Activated T-helper 17 cell treated with anti-CD3 and anti-CD28 coated beads, Interleukin-2, amount 50 U/mL, for 72 hours (primary cell): ENCODE measurements around the gene EVA1A. TPM values are rescaled to one million over a fixed set of nuclear protein-coding genes. Genes with fewer than 3 reads are reported as not detected.
A peak's percentile ranks its signal among the peaks of the same experiment; 100 is the strongest.

Source experiments
- ATAC-seq: fragments of 150-1000 bp; cut with Tn5 transposase; replicated peaks from 2 replicates; pipeline ENCODE4 v1.10.0; 2021; ENCODE audit warnings: mild to moderate bottlenecking, moderate library complexity
- H3K27ac Mint-ChIP-seq: one replicate; pipeline ENCODE4 v1.8.0; 2022; ENCODE audit warnings: mixed read lengths
- H3K27me3 Mint-ChIP-seq: one replicate; pipeline ENCODE4 v1.8.0; 2022; ENCODE audit warnings: mixed read lengths
- H3K36me3 Mint-ChIP-seq: one replicate; pipeline ENCODE4 v1.8.0; 2022; ENCODE audit warnings: low read depth, mild to moderate bottlenecking, mixed read lengths
- H3K4me1 Mint-ChIP-seq: one replicate; pipeline ENCODE4 v1.8.0; 2022; ENCODE audit warnings: mixed read lengths
- H3K4me3 Mint-ChIP-seq: one replicate; pipeline ENCODE4 v1.8.0; 2022; ENCODE audit warnings: mild to moderate bottlenecking, mixed read lengths
- H3K9me3 Mint-ChIP-seq: one replicate; pipeline ENCODE4 v1.8.0; 2022; ENCODE audit warnings: mixed read lengths
- total RNA-seq, 2 donors: library from RNA; stranded (reverse); gene quantifications; one replicate each; pipeline ENCODE4 v1.2.3, GENCODE V29; 2022

Gene EVA1A
- total RNA-seq, 2 donors from 2014 or later, result not detected

DNA sequence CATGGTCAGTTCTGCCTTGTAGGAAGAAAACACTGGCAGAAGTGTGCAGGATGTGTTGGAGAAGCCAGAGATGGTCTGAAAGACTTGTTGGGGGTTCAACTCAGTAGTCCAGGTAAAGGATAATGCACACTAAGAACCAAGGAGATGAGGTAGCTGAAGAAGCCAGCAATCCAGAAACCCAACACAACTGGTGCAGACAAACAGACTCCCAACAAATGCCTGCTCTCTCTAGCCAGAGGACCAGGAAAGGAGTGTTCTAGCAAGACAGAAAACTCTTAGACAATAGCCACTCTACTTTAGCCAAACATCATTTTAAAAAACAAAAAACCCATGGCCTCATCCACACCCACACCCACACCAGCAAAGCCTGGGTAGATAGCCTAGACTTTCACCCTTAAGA lies 33.9 kb downstream of the EVA1A start:
- no peak for ATAC-seq
- Mint-ChIP-seq H3K4me1 (no peaks in the 10 kb centered on the region), H3K9me3 (no peaks in the 10 kb centered on the region), H3K27me3 (peaks cover 34% of the 10 kb centered on the region), H3K36me3 (no peaks in the 10 kb centered on the region), H3K4me3 (no peak overlapping the region), H3K27ac (no peak overlapping the region)

DNA sequence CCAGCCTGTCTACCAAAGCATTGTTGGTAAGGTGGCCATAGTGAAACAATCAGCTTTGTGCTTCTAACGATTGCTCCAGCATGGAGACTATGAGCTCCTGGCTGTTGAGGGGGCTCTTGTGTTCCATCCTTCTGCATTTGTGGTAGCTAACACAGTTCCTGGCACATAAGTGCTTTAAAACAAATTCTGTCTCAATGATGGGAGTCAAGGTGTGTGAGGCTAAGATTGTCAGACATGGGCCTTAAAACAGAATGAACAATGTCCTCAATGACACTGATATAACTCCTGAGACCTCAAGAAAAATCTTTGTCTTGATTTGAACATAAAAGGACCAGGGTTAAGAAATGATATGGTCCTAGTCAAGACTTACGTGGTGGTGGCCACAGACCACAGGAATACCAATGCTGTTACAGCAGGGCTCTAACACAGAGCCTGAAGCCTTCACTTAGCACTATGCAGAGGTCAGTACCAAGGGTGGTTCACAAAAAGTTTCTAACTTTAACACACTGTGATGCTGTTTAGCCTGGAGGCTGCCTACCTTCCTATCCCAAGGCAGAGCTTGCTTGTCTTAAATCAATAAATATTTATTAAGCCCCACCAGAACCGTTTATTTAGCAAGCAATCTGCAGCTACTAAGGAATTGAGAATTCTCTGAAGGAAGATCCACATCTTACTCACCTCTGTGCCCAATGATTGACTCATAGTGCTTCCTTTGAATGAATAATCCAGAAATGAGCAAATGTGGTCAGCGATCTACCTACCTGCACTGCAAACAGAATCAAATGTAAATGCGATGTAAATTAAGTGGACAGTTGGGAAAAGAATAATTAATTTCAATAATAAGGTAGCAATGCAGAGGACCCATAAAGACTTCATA lies 35.1 kb downstream of the EVA1A start:
- Mint-ChIP-seq H3K27ac (no peak overlapping the region), H3K36me3 (no peaks in the 10 kb centered on the region), H3K9me3 (no peaks in the 10 kb centered on the region), H3K4me3 (no peak overlapping the region), H3K27me3 (peaks cover 34% of the 10 kb centered on the region), H3K4me1 (no peaks in the 10 kb centered on the region)
- ATAC-seq, result peak; percentile 67

- H3K4me1 Mint-ChIP-seq, result no peaks in the 10 kb centered on the region
- ATAC-seq, result no peak
- H3K27me3 Mint-ChIP-seq, result peaks cover 30% of the 10 kb centered on the region
- H3K27ac Mint-ChIP-seq, result no peak overlapping the region
- no peak overlapping the region for H3K4me3 Mint-ChIP-seq
- no peaks in the 10 kb centered on the region for H3K9me3 Mint-ChIP-seq
- H3K36me3 Mint-ChIP-seq, result no peaks in the 10 kb centered on the region
Observed at GRCh38 chr2:75524276-75524911, 36.3 kb downstream of the EVA1A start.

- H3K4me3 Mint-ChIP-seq, result no peak overlapping the region
- no peaks in the 10 kb centered on the region for H3K36me3 Mint-ChIP-seq
- H3K9me3 Mint-ChIP-seq, result no peaks in the 10 kb centered on the region
- ATAC-seq, result peak; percentile 80
- H3K27ac Mint-ChIP-seq, result no peak overlapping the region
- H3K27me3 Mint-ChIP-seq, result peaks cover 27% of the 10 kb centered on the region
- no peaks in the 10 kb centered on the region for H3K4me1 Mint-ChIP-seq
Observed at GRCh38 chr2:75523313-75524275, 37.1 kb downstream of the EVA1A start.

GRCh38 chr2:75522543-75523312 lies 38.0 kb downstream of the EVA1A start:
- H3K27ac Mint-ChIP-seq, result no peak overlapping the region
- peaks cover 29% of the 10 kb centered on the region for H3K27me3 Mint-ChIP-seq
- no peaks in the 10 kb centered on the region for H3K4me1 Mint-ChIP-seq
- H3K9me3 Mint-ChIP-seq, result no peaks in the 10 kb centered on the region
- no peak overlapping the region for H3K4me3 Mint-ChIP-seq
- no peak for ATAC-seq
- H3K36me3 Mint-ChIP-seq, result no peaks in the 10 kb centered on the region

DNA sequence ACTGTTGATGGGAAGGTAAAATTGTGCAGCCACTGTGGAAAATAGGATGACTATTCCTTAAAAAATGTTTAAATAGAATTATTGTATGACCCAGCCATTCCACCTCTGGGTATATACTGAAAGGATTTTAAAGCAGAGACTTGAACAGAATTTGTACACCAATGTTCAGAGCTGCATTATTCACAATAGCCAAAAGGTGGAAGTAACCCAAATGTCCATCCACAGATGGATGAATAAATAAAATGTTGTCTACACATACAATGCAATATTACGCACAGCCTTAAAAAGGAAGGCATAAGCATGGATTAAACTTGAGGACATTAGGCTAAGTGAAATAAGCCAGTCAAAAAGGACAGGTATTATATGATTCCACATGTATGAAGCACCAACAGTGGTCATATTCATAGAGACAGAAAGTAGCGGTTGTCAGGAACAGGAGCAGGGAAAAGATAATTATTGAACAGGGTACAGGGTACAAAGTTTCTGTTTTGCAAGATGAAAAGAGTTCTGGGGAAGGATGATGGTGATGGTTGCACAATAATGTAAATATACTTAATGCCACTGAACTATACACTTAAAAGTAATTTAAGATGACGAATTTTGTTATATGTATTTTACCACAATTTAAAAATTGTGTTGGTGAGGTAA lies 39.4 kb downstream of the EVA1A start:
- no peaks in the 10 kb centered on the region for H3K4me1 Mint-ChIP-seq
- H3K9me3 Mint-ChIP-seq, result no peaks in the 10 kb centered on the region
- H3K4me3 Mint-ChIP-seq, result no peak overlapping the region
- peaks cover 24% of the 10 kb centered on the region for H3K27me3 Mint-ChIP-seq
- no peaks in the 10 kb centered on the region for H3K36me3 Mint-ChIP-seq
- ATAC-seq, result no peak
- no peak overlapping the region for H3K27ac Mint-ChIP-seq

DNA sequence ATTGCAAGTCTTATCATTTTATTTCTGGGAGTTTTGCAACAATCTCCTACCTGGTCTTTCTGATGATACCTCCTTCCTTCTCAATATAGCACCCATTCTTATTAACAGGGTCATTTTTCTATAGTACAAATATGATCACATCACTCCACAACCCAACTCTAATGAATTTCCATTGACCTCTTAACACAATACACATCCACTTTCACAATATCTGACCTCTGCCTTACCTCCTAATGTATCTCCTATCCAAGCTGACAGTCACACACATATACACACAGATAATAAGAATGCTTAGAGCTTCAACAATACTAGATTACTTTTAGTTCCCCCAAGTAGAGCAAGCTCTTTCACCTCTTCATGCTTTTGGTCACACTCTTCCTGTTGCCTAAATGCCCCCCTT lies 40.9 kb downstream of the EVA1A start:
- no peaks in the 10 kb centered on the region for H3K36me3 Mint-ChIP-seq
- no peaks in the 10 kb centered on the region for H3K4me1 Mint-ChIP-seq
- no peak overlapping the region for H3K4me3 Mint-ChIP-seq
- ATAC-seq, result no peak
- peaks cover 26% of the 10 kb centered on the region for H3K27me3 Mint-ChIP-seq
- H3K27ac Mint-ChIP-seq, result no peak overlapping the region
- no peaks in the 10 kb centered on the region for H3K9me3 Mint-ChIP-seq

GRCh38 chr2:75518638-75519465 lies 41.9 kb downstream of the EVA1A start:
- Mint-ChIP-seq H3K9me3 (no peaks in the 10 kb centered on the region), H3K4me3 (no peak overlapping the region), H3K36me3 (no peaks in the 10 kb centered on the region), H3K4me1 (no peaks in the 10 kb centered on the region), H3K27me3 (peaks cover 26% of the 10 kb centered on the region), H3K27ac (no peak overlapping the region)
- ATAC-seq, result no peak

DNA sequence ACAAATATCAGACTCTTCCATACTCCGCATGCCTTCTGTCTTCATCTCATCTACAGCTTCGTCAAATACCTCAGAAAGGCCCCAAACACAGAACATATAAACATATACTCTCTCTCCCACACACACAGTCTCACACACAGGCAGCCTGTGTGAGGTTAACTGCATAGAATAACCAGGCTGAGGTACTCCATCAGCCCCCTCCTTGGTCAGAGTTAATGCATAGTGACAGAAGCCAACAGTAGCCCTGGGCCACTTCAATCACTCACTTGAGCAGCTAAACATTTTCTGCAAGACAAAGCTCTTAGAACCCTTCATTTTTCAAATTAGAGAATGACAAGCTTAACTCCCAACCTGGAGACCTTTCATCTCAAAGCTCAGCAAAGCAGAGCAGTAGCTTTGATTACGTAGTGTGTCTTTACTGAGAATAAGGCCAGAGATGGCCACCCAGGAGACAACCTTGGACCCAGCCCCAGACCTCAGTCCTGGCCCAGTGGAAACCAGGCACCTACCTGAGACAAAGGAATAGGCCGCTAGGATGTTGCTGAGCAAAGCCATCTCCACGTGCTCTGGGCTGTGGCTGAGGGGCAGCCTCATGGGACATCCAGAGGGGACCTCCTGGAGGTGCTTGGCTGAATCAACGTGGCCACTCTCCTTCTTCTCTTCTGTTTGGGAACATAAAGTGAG lies 43.0 kb downstream of the EVA1A start:
- Mint-ChIP-seq H3K4me1 (no peaks in the 10 kb centered on the region), H3K36me3 (no peaks in the 10 kb centered on the region), H3K27me3 (peaks cover 22% of the 10 kb centered on the region), H3K4me3 (no peak overlapping the region), H3K9me3 (peaks cover 4% of the 10 kb centered on the region), H3K27ac (no peak overlapping the region)
- ATAC-seq, result no peak

- Mint-ChIP-seq H3K36me3 (no peaks in the 10 kb centered on the region), H3K9me3 (peaks cover 10% of the 10 kb centered on the region), H3K4me1 (no peaks in the 10 kb centered on the region), H3K27ac (no peak overlapping the region), H3K4me3 (no peak overlapping the region), H3K27me3 (peaks cover 22% of the 10 kb centered on the region)
- no peak for ATAC-seq
Observed at GRCh38 chr2:75516378-75517360, 44.1 kb downstream of the EVA1A start.

- no peak overlapping the region for H3K4me3 Mint-ChIP-seq
- H3K27ac Mint-ChIP-seq, result no peak overlapping the region
- H3K9me3 Mint-ChIP-seq, result peaks cover 10% of the 10 kb centered on the region
- H3K36me3 Mint-ChIP-seq, result no peaks in the 10 kb centered on the region
- no peak for ATAC-seq
- peaks cover 18% of the 10 kb centered on the region for H3K27me3 Mint-ChIP-seq
- H3K4me1 Mint-ChIP-seq, result no peaks in the 10 kb centered on the region
Observed at GRCh38 chr2:75515584-75516368, 45.0 kb downstream of the EVA1A start.
